SJCRH30 (cell line): Measurements from ENCODE around the gene SCN9A. TPM values are rescaled to one million over a fixed set of nuclear protein-coding genes. Genes with fewer than 3 reads are reported as not detected.

ENCODE experiments used
- DNase-seq, 2 experiments: peaks; one replicate each; pipeline ENCODE4 v3.0.0-alpha.2; 2015 to 2020
- H3K27ac ChIP-seq: fragments of 250-450 bp; sonication (Bioruptor Pico); 2 replicates; pipeline ENCODE4 v1.5.1; 2020; ENCODE audit warnings: mild to moderate bottlenecking, moderate library complexity
- H3K27me3 ChIP-seq: fragments of 250-450 bp; sonication (Bioruptor Pico); 2 replicates; pipeline ENCODE4 v1.5.1; 2020; ENCODE audit warnings: mild to moderate bottlenecking, moderate library complexity
- H3K36me3 ChIP-seq: fragments of 250-450 bp; sonication (Bioruptor Pico); 2 replicates; pipeline ENCODE4 v1.5.1; 2020; ENCODE audit warnings: mild to moderate bottlenecking, moderate library complexity
- H3K4me1 ChIP-seq: fragments of 250-450 bp; sonication (Bioruptor Pico); 2 replicates; pipeline ENCODE4 v1.5.1; 2020; ENCODE audit warnings: mild to moderate bottlenecking, moderate library complexity
- H3K4me3 ChIP-seq: fragments of 250-450 bp; sonication (Bioruptor Pico); 2 replicates; pipeline ENCODE4 v1.5.1; 2020; ENCODE audit warnings: mild to moderate bottlenecking, moderate library complexity
- H3K9me3 ChIP-seq: fragments of 250-450 bp; sonication (Bioruptor Pico); replicated peaks from 2 replicates; pipeline ENCODE4 v1.5.1; 2020; ENCODE audit warnings: mild to moderate bottlenecking, moderate library complexity
- total RNA-seq: library from RNA; depleted of rRNA; stranded (reverse); fragments of >200 nt; shearing (Covaris generic); gene quantifications from 2 replicates; pipeline ENCODE4 v1.2.3, GENCODE V29; 2014

The SCN9A gene
- total RNA-seq, 1 experiment from 2014 or later = 4.7 TPM

- Histone ChIP-seq H3K4me1 (peaks cover 2% of the 10 kb centered on the region; the same call in 1 of the 2 replicates), H3K27ac (no peak overlapping the region)
- peak; percentile 27 to 76 for DNase-seq
These were observed 12.8 kb upstream of the SCN9A start for GRCh38 chr2:166388481-166389070.

GRCh38 chr2:166385313-166385712 lies 9.6 kb upstream of the SCN9A start:
- no peak for DNase-seq
- Histone ChIP-seq H3K36me3 (no peaks in the 10 kb centered on the region), H3K4me3 (no peak overlapping the region), H3K9me3 (no peaks in the 10 kb centered on the region), H3K27me3 (no peaks in the 10 kb centered on the region), H3K27ac (no peak overlapping the region), H3K4me1 (peaks cover 2% of the 10 kb centered on the region; the same call in 1 of the 2 replicates)

More at GRCh38 chr2:166388481-166389070, 12.8 kb upstream of the SCN9A start:
- Histone ChIP-seq H3K9me3 (no peaks in the 10 kb centered on the region), H3K4me3 (no peak overlapping the region), H3K36me3 (no peaks in the 10 kb centered on the region), H3K27me3 (no peaks in the 10 kb centered on the region)

- peaks cover 2% of the 10 kb centered on the region; the same call in 1 of the 2 replicates for H3K4me1 ChIP-seq
- no peaks in the 10 kb centered on the region for H3K36me3 ChIP-seq
- no peaks in the 10 kb centered on the region for H3K9me3 ChIP-seq
- H3K27me3 ChIP-seq = no peaks in the 10 kb centered on the region
- peak in 1 of 2 experiments; percentile 45 for DNase-seq
- H3K4me3 ChIP-seq = no peak overlapping the region
- no peak overlapping the region for H3K27ac ChIP-seq
These were observed 9.0 kb upstream of the SCN9A start for GRCh38 chr2:166384774-166385173.

GRCh38 chr2:166382448-166382847 lies 6.7 kb upstream of the SCN9A start:
- Histone ChIP-seq H3K4me1 (no peaks in the 10 kb centered on the region), H3K27me3 (no peaks in the 10 kb centered on the region), H3K9me3 (no peaks in the 10 kb centered on the region), H3K27ac (no peak overlapping the region), H3K36me3 (no peaks in the 10 kb centered on the region), H3K4me3 (no peak overlapping the region)
- no peak for DNase-seq

GRCh38 chr2:166380615-166381014 lies 4.9 kb upstream of the SCN9A start:
- Histone ChIP-seq H3K4me1 (peaks cover 4% of the 10 kb centered on the region), H3K27ac (no peak overlapping the region), H3K4me3 (no peak overlapping the region), H3K27me3 (no peaks in the 10 kb centered on the region), H3K36me3 (no peaks in the 10 kb centered on the region), H3K9me3 (no peaks in the 10 kb centered on the region)
- DNase-seq = no peak

GRCh38 chr2:166376873-166377272 lies 1.1 kb upstream of the SCN9A start:
- Histone ChIP-seq H3K36me3 (no peaks in the 10 kb centered on the region), H3K27me3 (no peaks in the 10 kb centered on the region), H3K9me3 (no peaks in the 10 kb centered on the region), H3K4me3 (peak overlapping the region; percentile 66), H3K27ac (peak overlapping the region; percentile 50), H3K4me1 (peaks cover 15% of the 10 kb centered on the region)
- DNase-seq = no peak

- Histone ChIP-seq H3K27ac (peak overlapping the region; percentile 50), H3K36me3 (no peaks in the 10 kb centered on the region), H3K27me3 (no peaks in the 10 kb centered on the region), H3K4me3 (peak overlapping the region; percentile 66), H3K4me1 (peaks cover 15% of the 10 kb centered on the region), H3K9me3 (no peaks in the 10 kb centered on the region)
- DNase-seq = no peak
These were observed 714 bp upstream of the SCN9A start for GRCh38 chr2:166376488-166376828.

GRCh38 chr2:166375195-166375735 lies 479 bp downstream of the SCN9A start:
- no peaks in the 10 kb centered on the region for H3K9me3 ChIP-seq
- no peak for DNase-seq
- H3K27ac ChIP-seq = no peak overlapping the region; the same call in 1 of the 2 replicates
- H3K27me3 ChIP-seq = no peaks in the 10 kb centered on the region
- peaks cover 15% of the 10 kb centered on the region for H3K4me1 ChIP-seq
- H3K4me3 ChIP-seq = peak overlapping the region; percentile 66
- no peaks in the 10 kb centered on the region for H3K36me3 ChIP-seq

GRCh38 chr2:166373951-166374350 lies 1.8 kb downstream of the SCN9A start:
- DNase-seq = peak; percentile 82 to 89
- no peaks in the 10 kb centered on the region for H3K36me3 ChIP-seq
- H3K9me3 ChIP-seq = no peaks in the 10 kb centered on the region
- no peak overlapping the region for H3K27ac ChIP-seq
- no peaks in the 10 kb centered on the region for H3K27me3 ChIP-seq
- H3K4me3 ChIP-seq = no peak overlapping the region
- peaks cover 15% of the 10 kb centered on the region for H3K4me1 ChIP-seq

GRCh38 chr2:166373539-166373938 lies 2.2 kb downstream of the SCN9A start:
- Histone ChIP-seq H3K27ac (no peak overlapping the region), H3K4me1 (peaks cover 15% of the 10 kb centered on the region), H3K9me3 (no peaks in the 10 kb centered on the region), H3K4me3 (no peak overlapping the region), H3K27me3 (no peaks in the 10 kb centered on the region), H3K36me3 (no peaks in the 10 kb centered on the region)
- no peak for DNase-seq

GRCh38 chr2:166373105-166373504 lies 2.6 kb downstream of the SCN9A start:
- Histone ChIP-seq H3K9me3 (no peaks in the 10 kb centered on the region), H3K4me1 (peaks cover 15% of the 10 kb centered on the region), H3K27ac (no peak overlapping the region), H3K4me3 (no peak overlapping the region), H3K36me3 (no peaks in the 10 kb centered on the region), H3K27me3 (no peaks in the 10 kb centered on the region)
- no peak for DNase-seq

GRCh38 chr2:166372046-166372445 lies 3.7 kb downstream of the SCN9A start:
- Histone ChIP-seq H3K9me3 (no peaks in the 10 kb centered on the region), H3K4me1 (peaks cover 13% of the 10 kb centered on the region), H3K27me3 (no peaks in the 10 kb centered on the region), H3K36me3 (no peaks in the 10 kb centered on the region), H3K4me3 (no peak overlapping the region), H3K27ac (no peak overlapping the region)
- DNase-seq = no peak

- Histone ChIP-seq H3K27ac (no peak overlapping the region), H3K4me3 (no peak overlapping the region), H3K4me1 (peaks cover 8% of the 10 kb centered on the region), H3K36me3 (no peaks in the 10 kb centered on the region), H3K27me3 (no peaks in the 10 kb centered on the region), H3K9me3 (no peaks in the 10 kb centered on the region)
- DNase-seq = no peak
These were observed 9.8 kb downstream of the SCN9A start for GRCh38 chr2:166365803-166366420.

GRCh38 chr2:166365239-166365638 lies 10.5 kb downstream of the SCN9A start:
- H3K36me3 ChIP-seq = no peaks in the 10 kb centered on the region
- no peaks in the 10 kb centered on the region for H3K27me3 ChIP-seq
- no peak for DNase-seq
- H3K9me3 ChIP-seq = no peaks in the 10 kb centered on the region
- H3K4me1 ChIP-seq = peaks cover 8% of the 10 kb centered on the region
- H3K27ac ChIP-seq = no peak overlapping the region
- no peak overlapping the region for H3K4me3 ChIP-seq

GRCh38 chr2:166364476-166365161 lies 11.1 kb downstream of the SCN9A start:
- Histone ChIP-seq H3K4me1 (peaks cover 8% of the 10 kb centered on the region), H3K36me3 (no peaks in the 10 kb centered on the region), H3K9me3 (no peaks in the 10 kb centered on the region), H3K27ac (no peak overlapping the region), H3K4me3 (no peak overlapping the region), H3K27me3 (no peaks in the 10 kb centered on the region)
- no peak for DNase-seq
